ENCODE measurements around the gene MGME1.

MGME1 gene

DNA sequence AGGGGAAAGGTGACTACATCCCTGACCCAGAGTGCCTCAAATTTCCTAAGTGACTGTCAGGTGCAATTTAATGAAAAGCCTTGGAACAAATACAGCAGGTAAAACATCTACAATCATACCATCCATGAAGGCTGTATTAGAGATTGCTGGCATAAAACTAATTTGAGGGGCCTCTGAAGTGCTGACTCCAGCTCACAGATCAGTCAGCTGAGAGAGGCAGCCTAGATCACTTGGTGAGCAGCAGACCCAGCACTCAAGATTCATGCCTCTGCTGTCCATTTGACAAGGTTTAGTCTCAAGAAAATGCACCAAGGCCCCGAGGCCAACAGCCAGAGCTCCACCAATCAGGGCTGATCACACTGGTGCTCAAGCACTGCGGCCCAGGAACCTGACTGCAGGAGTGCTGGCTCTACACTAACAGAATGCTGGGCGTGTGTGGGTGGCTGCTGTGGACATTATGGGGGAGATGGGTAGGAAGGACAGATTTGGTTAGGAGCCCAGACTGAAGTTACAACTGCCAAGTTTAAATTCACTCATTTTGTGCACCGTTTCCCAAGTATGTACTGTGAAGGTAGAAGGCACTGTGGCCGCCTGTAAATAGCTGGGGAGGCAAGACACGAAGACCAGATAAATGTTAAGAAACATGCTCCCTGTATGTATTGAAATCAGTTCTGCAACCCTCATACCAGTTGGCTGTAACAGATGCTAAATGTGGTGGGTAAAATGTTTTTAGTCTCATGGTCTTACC is 28.4 kb upstream of the MGME1 start:
- DNase-seq (ENCODE audit: low read depth in 2 of 2): no peak

GRCh38 chr20:17941087-17941825 is 27.6 kb upstream of the MGME1 start:
- no peak for DNase-seq (ENCODE audit: low read depth in 2 of 2)

GRCh38 chr20:17941826-17942196 is 27.0 kb upstream of the MGME1 start:
- no peak for DNase-seq (ENCODE audit: low read depth in 2 of 2)

DNA sequence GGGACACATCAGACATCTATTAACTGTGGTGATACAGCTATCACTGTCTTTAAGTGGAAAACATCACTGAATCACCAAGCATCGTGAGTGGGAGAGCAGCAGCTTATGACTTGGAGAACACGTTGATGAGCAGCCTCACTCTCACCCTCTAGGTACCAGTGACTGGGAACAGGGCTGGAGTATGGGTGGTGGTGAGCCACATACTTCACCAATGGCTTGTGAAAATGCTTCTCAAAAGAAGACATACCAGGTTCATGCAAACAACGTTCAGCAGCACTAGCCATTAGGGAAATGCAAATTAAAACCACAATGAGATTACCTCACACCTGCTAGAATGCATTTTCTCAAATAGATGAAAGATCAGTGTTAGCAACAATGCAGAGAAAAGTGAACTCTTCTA is 25.5 kb upstream of the MGME1 start:
- no peak for DNase-seq (ENCODE audit: low read depth in 2 of 2)

DNA sequence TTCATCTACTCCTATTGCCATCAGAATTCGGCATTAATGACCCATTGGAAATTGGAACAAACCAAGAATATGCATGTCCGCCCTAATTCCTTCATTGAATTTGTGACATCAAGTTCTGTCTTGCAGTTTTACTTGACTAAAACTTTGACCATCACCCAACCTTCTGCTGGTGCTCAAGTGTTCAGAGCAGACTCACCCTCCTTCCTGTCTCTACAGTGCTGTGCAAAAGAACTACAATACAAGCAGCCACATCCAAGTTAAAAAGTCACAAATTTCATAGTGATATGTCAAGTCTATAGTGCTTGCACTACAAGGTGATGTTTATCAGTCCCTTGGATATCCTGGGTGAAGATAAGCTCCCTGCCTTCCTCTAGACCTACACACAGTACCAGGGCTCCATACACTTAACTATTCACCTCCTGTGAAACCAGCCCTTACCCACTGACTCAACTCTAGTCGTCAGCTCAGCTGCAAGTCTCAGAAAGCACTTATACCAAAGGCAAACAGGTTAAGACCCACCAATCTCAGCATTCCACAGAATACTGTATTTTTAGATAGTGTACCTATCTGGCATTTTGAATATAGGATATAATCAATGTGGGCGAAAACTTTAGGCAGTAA is 23.9 kb upstream of the MGME1 start:
- no peak for DNase-seq (ENCODE audit: low read depth in 2 of 2)

DNA sequence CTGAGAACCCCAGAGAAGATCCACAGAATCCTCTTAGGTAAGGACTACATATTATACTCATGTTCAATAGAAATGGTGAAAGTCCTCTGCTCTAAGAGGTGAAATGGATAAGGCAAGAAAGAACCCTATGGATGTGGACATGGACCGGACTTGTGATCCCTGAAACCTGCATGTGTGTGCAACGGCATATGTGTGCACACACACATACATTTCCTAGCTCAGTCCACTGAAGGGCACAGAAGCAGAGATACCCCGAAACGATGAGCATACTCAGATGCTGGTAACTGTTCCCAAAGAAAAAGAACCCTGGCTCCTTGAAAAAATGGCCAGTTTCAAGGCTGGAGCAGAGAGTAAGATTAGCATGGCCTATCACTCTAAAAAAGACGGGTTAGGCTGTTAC is 22.8 kb upstream of the MGME1 start:
- no peak for DNase-seq (ENCODE audit: low read depth in 2 of 2)

DNA sequence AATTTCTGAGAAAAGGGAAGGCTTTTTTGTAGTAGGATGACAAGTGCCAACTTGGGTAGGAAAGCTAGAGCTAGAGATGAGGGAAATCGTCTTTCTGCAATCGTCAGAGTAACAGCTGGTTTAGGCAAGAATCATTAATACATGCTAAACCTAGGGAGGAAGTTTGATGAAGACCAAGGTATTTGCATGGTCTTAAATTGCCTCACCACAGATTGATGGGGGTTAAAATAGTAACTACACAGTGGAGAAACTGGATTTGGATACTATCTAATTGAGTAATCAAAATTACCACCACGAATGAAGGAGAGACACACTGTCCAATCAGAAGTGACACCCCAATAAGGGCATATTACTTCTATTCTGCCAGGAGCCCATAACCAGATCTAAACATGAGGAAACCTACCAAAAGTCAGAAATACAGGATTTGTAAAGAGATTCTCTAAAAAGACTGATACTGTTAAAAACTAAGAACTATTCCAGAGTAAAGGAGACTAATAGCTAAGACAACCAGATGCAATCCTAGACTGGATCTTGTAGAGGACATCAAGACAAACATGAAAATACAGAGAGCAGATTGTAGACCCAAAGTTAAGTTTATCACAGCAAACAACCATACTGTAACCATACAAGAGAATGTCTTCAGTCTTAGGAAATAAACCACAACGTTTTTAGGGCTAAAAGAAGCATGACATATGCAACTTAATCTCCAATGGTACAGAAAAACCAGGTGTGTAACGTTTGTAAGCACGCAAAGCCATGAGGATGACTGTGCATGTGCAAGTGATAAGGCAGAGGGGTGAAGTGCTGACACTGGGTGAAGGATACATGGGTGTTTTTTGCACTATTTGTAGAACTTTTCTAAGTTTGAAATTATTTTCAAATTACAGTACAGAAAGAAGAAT is 22.0 kb upstream of the MGME1 start:
- no peak for DNase-seq (ENCODE audit: low read depth in 2 of 2)

GRCh38 chr20:17947474-17947815 is 21.4 kb upstream of the MGME1 start:
- no peak for DNase-seq (ENCODE audit: low read depth in 2 of 2)

GRCh38 chr20:17948442-17948841 is 20.4 kb upstream of the MGME1 start:
- DNase-seq (ENCODE audit: low read depth in 2 of 2): no peak

- DNase-seq (ENCODE audit: low read depth in 2 of 2): no peak
These were observed 18.9 kb upstream of the MGME1 start for GRCh38 chr20:17949899-17950298.

- no peak for DNase-seq (ENCODE audit: low read depth in 2 of 2)
These were observed 18.1 kb upstream of the MGME1 start for GRCh38 chr20:17950670-17951069.

- DNase-seq (ENCODE audit: low read depth in 2 of 2): no peak
These were observed 17.5 kb upstream of the MGME1 start for GRCh38 chr20:17951323-17951722.

GRCh38 chr20:17952692-17953684 is 15.8 kb upstream of the MGME1 start:
- DNase-seq (ENCODE audit: low read depth in 2 of 2): no peak

DNA sequence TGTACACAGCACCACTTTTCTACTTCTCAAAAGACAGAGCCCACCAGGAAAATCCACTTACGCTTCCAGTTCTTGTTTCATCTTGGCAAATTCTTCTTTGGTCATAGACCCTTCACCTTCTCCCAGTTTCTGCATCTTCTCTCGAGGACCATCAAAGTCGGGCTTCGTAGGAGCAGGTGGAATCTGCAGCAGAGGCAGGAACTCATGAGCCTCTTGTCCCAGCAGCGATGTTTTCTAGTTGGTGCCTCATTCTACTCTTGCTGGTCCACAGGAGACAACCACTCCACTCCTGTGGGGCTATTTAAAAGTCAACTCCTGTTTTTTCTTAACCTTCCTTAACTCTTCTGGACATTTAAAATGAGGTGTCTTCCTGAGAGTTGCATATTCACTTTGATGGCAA is 14.9 kb upstream of the MGME1 start:
- DNase-seq (ENCODE audit: low read depth in 2 of 2): no peak

GRCh38 chr20:17955302-17955701 is 13.5 kb upstream of the MGME1 start:
- no peak for DNase-seq (ENCODE audit: low read depth in 2 of 2)

GRCh38 chr20:17956099-17956685 is 12.6 kb upstream of the MGME1 start:
- no peak for DNase-seq (ENCODE audit: low read depth in 2 of 2)

- no peak for DNase-seq (ENCODE audit: low read depth in 2 of 2)
These were observed 11.1 kb upstream of the MGME1 start for GRCh38 chr20:17957505-17958363.

DNA sequence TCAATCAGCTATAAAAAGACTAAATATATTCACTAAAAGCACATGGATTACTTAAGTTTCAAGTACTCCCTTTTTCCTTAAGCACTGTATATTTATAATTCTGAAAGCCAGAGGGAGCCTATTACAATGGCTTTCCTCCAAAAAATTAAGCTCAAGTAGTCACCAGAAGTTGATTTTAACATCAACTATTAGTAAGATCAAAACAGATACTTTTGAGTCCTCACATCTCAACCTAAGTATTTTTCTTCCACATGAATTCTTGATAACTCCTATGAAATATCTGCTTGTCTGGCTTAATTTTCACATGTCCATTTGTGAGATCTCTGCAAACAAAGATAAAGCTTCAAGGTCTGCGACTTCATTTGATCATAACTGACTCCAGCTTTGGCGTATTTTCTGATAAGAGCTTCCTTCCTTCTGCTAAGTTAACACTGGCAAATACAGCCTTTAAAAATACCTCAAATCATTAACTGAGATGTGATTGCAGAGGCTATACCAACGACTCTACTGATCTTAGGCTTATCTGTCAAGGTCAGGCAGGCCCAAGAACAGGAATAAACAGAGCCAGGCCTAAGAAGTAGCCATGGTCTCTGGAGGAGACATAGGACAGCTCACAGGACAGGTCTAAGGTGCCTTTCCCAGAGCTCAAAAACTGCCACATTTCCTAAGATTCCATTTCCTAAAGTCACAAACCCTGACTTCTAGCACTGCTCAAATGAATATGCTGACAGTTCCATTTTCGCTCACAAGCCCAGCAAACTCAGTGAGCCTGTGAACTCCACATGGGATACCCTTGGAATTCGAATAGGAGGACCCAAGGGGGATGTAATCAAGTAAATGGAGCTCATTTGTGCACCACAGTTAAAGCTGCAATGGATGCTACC is 10.2 kb upstream of the MGME1 start:
- DNase-seq (ENCODE audit: low read depth in 2 of 2): no peak

DNA sequence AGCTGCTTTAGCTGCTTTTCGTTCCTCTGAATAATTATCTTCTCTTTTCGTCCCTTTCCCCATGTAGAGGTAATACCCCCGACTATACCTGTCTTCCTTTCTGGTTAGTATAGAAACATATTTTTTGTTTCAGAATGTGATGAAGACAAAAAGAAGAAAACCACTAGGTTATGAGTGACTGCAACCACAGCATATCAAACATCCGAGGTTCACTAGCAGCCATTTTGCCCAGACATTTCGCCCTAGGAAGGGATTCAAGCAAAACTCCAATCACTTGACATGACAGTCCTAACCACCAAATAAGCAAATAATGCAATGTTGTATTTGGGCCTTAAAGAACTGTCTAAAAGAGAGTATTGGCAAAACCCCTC is 9.6 kb upstream of the MGME1 start:
- no peak for DNase-seq (ENCODE audit: low read depth in 2 of 2)

Measured in stimulated activated CD4-positive, alpha-beta T cell treated with anti-CD3 and anti-CD28 coated beads, Interleukin-12 subunit alpha, Interleukin-12 subunit beta, amount 100 ng/mL, for 24 hours (primary cell).